A549 (cell line): ENCODE data around the gene MAML2.

Experiments used
- CEBPB ChIP-seq, 2 experiments: fragments of >200 bp in 1 of 2; sonication (Bioruptor Twin) in 1 of 2; formaldehyde crosslinking in 1 of 2; IDR thresholded peaks; 2 replicates each; pipeline ENCODE4 v1.6.1; 2012 to 2016
- FOSL2 ChIP-seq, 2 experiments: fragments of 450-650 bp in 1 of 2; fragments of >200 bp in 1 of 2; sonication (Bioruptor Twin) in 1 of 2; formaldehyde crosslinking; IDR thresholded peaks; 2 replicates each; pipeline versions ENCODE4 v1.5.0 to v1.6.1; 2016 to 2020; ENCODE audit warnings: mild to moderate bottlenecking in 1 of 2, moderate library complexity in 1 of 2
- GATA3 ChIP-seq: IDR thresholded peaks from 2 replicates; pipeline ENCODE4 v1.6.1; 2012; ENCODE audit warnings: borderline replicate concordance
- NFE2L2 ChIP-seq: fragments of 150-350 bp; conservative IDR thresholded peaks from 2 replicates; pipeline ENCODE4 v1.6.1; 2014; ENCODE audit warnings: low read length
- PHF8 ChIP-seq: fragments of 200-600 bp; sonication (generic); IDR thresholded peaks from 2 replicates; pipeline ENCODE4 v1.6.1; 2016; ENCODE audit warnings: low read depth, mild to moderate bottlenecking, antibody characterized with exemption, moderate library complexity, borderline replicate concordance
- POLR2A ChIP-seq: IDR thresholded peaks from 2 replicates; pipeline ENCODE4 v1.6.1; 2012; ENCODE audit warnings: mild to moderate bottlenecking, low read length
- POLR2AphosphoS2 ChIP-seq: conservative IDR thresholded peaks from 2 replicates; pipeline ENCODE4 v1.6.1; 2012; ENCODE audit warnings: low read length, improper control_type of control experiment, inconsistent platforms
- USF2 ChIP-seq: fragments of 450-650 bp; IDR thresholded peaks from 2 replicates; pipeline ENCODE4 v1.6.1; 2014; ENCODE audit warnings: antibody characterized with exemption
- TF ChIP-seq, protein P1 (sequence below): fragments of >200 bp; sonication (Bioruptor Twin); formaldehyde crosslinking; IDR thresholded peaks from 3 replicates; pipeline ENCODE4 v1.5.1; 2016
- TF ChIP-seq, protein P2 (sequence below): fragments of 150-350 bp; IDR thresholded peaks from 2 replicates; pipeline ENCODE4 v1.6.1; 2014; ENCODE audit warnings: low read depth, mild to moderate bottlenecking, low read length
- TF ChIP-seq, protein P3 (sequence below): fragments of 200-600 bp; sonication (generic); IDR thresholded peaks from 2 replicates; pipeline ENCODE4 v1.6.1; 2016; ENCODE audit warnings: antibody characterized with exemption, mild to moderate bottlenecking, moderate library complexity

DNA sequence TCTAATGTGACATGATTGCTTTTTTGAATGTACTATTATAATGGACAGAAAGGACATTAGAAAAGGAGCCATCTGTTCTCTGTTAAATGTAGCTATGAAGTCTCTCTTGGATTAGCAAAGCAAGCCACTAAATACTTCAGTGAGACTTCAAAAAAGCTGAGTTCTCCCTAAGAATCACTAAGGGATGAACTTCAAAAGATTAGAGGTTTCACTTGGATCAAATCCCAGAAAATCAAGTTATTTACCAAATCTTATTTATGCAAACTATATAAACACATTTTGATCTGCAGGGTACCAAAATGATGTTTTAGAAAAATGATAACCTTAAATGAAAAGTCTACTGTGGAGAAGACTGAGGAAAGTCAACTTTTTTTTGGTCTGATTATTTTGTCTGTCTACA, 337.0 kb downstream of the MAML2 start:
- no peak for TF ChIP-seq PHF8
- no peak for TF ChIP-seq NFE2L2
- TF ChIP-seq GATA3: no peak
- TF ChIP-seq, protein P1, sequence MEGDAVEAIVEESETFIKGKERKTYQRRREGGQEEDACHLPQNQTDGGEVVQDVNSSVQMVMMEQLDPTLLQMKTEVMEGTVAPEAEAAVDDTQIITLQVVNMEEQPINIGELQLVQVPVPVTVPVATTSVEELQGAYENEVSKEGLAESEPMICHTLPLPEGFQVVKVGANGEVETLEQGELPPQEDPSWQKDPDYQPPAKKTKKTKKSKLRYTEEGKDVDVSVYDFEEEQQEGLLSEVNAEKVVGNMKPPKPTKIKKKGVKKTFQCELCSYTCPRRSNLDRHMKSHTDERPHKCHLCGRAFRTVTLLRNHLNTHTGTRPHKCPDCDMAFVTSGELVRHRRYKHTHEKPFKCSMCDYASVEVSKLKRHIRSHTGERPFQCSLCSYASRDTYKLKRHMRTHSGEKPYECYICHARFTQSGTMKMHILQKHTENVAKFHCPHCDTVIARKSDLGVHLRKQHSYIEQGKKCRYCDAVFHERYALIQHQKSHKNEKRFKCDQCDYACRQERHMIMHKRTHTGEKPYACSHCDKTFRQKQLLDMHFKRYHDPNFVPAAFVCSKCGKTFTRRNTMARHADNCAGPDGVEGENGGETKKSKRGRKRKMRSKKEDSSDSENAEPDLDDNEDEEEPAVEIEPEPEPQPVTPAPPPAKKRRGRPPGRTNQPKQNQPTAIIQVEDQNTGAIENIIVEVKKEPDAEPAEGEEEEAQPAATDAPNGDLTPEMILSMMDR: no peak
- no peak for TF ChIP-seq FOSL2 (IDR thresholded peaks at IDR 0.05)
- no peak for TF ChIP-seq FOSL2 (CRISPR knock-in tag; IDR thresholded peaks at IDR 0.05)
- no peak for TF ChIP-seq CEBPB (IDR thresholded peaks at IDR 0.05)
- TF ChIP-seq, protein P2, sequence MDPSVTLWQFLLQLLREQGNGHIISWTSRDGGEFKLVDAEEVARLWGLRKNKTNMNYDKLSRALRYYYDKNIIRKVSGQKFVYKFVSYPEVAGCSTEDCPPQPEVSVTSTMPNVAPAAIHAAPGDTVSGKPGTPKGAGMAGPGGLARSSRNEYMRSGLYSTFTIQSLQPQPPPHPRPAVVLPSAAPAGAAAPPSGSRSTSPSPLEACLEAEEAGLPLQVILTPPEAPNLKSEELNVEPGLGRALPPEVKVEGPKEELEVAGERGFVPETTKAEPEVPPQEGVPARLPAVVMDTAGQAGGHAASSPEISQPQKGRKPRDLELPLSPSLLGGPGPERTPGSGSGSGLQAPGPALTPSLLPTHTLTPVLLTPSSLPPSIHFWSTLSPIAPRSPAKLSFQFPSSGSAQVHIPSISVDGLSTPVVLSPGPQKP: no peak
- no peak for TF ChIP-seq POLR2AphosphoS2
- no peak for TF ChIP-seq POLR2A
- TF ChIP-seq USF2: no peak
- TF ChIP-seq, protein P3, sequence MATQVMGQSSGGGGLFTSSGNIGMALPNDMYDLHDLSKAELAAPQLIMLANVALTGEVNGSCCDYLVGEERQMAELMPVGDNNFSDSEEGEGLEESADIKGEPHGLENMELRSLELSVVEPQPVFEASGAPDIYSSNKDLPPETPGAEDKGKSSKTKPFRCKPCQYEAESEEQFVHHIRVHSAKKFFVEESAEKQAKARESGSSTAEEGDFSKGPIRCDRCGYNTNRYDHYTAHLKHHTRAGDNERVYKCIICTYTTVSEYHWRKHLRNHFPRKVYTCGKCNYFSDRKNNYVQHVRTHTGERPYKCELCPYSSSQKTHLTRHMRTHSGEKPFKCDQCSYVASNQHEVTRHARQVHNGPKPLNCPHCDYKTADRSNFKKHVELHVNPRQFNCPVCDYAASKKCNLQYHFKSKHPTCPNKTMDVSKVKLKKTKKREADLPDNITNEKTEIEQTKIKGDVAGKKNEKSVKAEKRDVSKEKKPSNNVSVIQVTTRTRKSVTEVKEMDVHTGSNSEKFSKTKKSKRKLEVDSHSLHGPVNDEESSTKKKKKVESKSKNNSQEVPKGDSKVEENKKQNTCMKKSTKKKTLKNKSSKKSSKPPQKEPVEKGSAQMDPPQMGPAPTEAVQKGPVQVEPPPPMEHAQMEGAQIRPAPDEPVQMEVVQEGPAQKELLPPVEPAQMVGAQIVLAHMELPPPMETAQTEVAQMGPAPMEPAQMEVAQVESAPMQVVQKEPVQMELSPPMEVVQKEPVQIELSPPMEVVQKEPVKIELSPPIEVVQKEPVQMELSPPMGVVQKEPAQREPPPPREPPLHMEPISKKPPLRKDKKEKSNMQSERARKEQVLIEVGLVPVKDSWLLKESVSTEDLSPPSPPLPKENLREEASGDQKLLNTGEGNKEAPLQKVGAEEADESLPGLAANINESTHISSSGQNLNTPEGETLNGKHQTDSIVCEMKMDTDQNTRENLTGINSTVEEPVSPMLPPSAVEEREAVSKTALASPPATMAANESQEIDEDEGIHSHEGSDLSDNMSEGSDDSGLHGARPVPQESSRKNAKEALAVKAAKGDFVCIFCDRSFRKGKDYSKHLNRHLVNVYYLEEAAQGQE: no peak
